ENCODE results near the gene DPPA2.

- TF ChIP-seq CTCF (IDR thresholded peaks at IDR 0.05): no peak
- no peak for TF ChIP-seq POLR2A (IDR thresholded peaks at IDR 0.05)
Measured at GRCh38 chr3:109336291-109336861, 20.1 kb upstream of the DPPA2 start.
